ENCODE measurements around the gene SPON1. TPM values are rescaled to one million over a fixed set of nuclear protein-coding genes. Genes with fewer than 3 reads are reported as not detected.
"Not testable (repeated sequence)": the region's sequence is repeated elsewhere in the genome, so short reads cannot be mapped to it uniquely, and the experiment has no call there.

The SPON1 gene
- total RNA-seq, 1 donor, result 10.0 TPM

DNA sequence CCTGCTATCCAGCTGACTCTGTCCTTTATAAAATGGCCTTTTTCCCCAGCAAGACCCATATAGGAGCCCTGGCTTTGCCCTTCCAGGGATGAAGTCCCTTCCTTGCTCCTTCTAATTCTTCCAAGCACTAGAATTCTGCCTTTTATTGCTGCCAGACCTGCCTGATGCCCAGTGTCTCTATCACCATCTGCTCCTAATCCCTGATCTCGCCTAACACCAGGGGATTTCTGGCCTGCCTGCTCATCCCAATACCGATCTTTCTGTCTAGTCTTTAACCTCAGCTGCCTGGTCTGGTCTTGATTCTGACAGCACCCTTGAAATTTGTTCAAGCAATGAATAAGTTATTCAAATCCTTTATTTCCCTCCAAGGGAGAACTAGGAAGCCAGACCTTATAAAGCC lies 150.2 kb downstream of the SPON1 start:
- DNase-seq (ENCODE audit: low read depth in 2 of 3, low spot score in 2 of 3), result no peak

DNA sequence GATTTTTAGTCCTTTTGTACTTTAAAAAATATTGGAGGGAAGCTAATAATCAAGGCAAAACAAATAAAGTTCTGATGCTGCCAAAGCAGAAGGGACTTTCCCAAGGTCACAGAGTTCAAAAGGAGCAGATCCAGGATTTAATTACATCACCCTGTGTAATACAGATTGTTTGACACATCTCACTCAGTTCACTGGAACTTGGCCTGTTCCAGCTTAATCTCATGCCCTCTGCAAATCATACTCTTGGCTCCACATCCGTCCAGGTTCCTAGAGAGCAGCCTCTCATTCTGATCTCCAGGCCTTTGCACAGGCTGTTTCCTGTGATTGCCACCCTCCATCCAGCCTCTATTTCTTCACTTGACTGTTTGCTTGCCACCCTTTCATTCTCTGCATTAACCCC lies 151.7 kb downstream of the SPON1 start:
- DNase-seq (ENCODE audit: low read depth in 2 of 3, low spot score in 2 of 3), result no peak

DNA sequence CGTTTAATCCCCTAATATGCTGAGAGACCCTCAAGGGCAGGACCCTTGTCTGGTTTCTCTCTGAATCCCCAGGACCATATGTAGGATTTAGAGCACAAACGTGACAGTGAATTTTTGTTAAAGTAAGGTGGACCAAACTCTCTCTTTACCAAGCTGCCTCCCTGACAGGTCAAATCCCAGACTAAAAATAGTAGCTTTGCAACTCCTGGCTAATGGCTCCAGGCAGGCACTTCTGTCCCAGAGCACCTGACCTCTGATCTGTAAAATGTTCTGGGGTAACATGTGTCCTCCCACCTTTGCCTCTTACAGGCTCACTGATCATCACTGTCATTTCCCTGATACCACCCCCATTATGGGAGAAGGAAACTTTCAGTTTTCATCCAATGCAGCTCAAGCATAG lies 152.3 kb downstream of the SPON1 start:
- no peak for DNase-seq (ENCODE audit: low read depth in 2 of 3, low spot score in 2 of 3)

DNA sequence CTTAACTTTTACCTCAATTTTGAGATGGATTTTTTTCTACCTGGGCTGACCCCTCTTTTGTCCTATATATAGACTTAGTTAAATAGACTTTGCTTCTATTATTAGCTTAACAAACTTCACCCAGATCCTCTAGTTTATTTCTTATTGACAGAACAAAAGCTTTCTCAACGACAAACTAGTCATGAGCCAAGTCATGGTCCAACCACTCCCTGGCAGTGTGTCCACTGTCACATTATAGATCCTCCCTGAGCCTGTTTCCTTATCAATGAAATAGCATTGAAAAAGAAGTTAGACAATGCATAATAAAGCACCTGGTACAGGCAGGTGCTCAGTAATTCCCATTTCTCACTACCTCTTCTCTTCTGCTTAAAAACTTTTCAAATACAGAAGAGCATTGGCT lies 155.1 kb downstream of the SPON1 start:
- no peak for DNase-seq (ENCODE audit: low read depth in 2 of 3, low spot score in 2 of 3)

DNA sequence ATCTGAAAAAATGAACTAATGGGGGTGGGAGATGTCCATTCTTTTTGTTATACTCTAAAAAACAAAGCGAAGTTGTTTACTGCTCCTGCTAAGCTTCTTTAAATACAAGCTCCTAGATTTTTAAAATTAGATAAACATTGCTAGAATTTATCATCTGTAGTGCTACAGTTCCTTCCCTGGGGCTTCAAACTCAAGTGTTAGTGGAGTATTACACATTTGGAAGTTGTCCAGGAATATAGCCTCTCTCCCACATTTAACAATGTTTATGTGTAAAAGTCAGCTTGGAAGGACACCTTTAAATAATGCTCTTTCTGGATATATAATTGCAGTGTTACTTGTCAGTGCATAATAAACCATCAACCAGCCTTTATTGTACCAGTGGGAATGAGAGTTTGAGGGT lies 155.5 kb downstream of the SPON1 start:
- DNase-seq (ENCODE audit: low read depth in 2 of 3, low spot score in 2 of 3), result no peak

DNA sequence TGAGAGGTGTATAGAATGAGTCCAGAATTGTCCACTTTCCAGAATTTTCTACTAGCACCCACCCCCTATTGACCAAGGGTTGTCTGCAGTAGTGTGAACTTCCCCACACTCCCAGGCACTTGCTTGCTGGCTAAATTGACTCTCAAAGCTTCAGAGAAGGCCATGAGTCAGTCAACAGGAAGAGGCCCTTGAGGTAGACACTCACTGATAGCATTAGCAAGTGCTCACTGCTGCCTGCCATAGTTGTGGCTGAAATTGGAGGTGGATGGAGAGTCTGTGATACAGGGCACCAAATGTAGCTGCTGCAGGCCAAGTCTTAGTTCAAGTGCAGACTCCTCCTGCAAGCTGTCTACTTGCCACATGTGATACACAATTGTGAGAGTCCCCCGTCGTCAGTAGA lies 156.8 kb downstream of the SPON1 start:
- DNase-seq (ENCODE audit: low read depth in 2 of 3, low spot score in 2 of 3), result no peak

DNA sequence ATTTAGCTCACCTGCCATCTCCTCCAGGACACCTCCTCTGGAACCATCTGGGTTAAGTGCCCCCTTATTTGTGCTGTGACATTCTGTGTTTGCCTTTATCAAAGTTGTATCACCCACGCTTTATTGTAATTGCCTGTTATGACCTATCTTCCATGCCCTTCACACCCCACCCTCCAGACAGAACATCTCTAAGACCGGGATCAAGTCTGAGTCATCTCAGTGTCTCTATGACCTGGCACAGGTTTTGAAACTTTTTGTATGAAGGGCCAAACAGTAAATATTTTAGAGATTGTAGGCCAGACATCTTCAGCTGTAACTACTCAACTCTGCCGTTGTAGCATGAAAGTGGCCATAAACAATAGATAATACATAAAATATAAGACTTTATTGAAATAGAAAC lies 161.8 kb downstream of the SPON1 start:
- no peak for DNase-seq (ENCODE audit: low read depth in 2 of 3, low spot score in 2 of 3)

DNA sequence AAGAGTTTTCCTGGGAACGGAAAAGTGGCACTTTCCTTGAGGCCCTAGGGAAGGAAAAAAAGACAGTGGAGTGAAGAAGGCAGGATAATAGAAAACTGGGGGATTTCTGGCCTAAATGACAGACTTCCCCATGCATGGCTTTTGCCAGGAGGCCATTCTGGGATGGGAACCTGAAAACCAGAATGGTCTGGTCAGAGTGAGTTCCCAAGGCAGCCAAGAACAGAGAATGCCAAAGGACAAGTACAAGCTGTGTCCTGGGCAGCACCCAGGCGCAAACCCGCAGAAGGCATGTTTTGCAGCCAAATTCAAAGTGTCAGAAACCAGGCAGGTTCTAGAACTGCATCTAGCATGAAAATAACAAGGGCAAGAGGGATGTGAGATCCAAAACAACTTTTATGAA lies 162.4 kb downstream of the SPON1 start:
- DNase-seq (ENCODE audit: low read depth in 2 of 3, low spot score in 2 of 3), result no peak

DNA sequence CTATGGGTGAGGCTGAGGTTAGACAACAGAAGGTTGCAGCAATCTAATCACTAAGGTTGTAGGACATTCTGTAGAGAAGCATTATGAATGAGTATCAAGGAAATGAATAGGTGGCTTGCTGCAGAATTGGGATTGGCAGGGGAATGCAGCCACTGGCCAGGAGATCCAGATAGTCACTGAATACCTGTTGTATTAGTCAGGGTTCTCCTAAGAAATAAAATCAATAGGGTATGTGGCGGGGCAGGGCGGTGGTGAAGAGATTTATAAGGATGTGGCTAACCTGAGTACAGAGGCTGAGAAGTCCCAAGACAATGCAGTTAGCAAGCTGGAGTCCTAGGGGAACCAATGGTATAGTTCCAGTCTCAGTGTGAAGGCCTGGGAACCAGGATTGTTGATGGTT lies 163.0 kb downstream of the SPON1 start:
- no peak for DNase-seq (ENCODE audit: low read depth in 2 of 3, low spot score in 2 of 3)

DNA sequence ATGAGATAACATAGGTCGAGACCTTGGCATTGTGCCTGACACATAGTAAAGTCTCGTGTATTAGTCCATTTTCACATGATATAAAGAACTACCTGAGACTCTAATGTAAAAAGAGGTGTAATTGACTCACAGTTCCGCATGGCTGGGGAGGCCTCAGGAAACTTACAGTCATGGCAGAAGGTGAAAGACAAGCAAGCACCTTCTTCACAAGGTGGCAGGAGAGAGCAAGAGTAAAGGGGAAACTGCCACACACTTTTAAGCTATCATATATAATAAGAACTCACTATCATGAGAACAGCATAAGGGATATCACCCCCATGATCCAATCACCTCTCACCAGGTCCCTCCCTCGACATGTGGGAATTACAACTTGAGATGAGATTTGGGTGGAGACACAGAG lies 165.2 kb downstream of the SPON1 start:
- no peak for DNase-seq (ENCODE audit: low read depth in 2 of 3, low spot score in 2 of 3)

DNA sequence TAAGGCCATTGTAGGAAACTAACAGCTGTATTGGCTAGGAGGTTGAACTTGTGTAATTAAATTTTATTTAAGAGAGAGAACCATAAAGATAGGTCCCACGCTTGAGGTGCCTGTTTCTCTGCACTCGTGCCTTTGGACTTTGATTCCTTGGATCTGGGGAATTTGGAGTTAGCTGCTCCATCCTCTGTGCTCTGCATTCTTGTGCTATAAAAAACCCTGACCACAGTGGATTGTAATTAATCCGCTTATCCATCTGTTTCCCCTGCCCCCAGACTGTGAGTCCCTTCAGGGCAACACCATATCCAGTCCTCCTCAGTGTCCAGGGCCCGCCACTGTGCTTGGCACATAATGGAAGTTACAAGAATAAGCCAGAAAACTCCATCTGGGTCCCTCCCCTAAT lies 169.8 kb downstream of the SPON1 start:
- DNase-seq (ENCODE audit: low read depth in 2 of 3, low spot score in 2 of 3), result no peak

DNA sequence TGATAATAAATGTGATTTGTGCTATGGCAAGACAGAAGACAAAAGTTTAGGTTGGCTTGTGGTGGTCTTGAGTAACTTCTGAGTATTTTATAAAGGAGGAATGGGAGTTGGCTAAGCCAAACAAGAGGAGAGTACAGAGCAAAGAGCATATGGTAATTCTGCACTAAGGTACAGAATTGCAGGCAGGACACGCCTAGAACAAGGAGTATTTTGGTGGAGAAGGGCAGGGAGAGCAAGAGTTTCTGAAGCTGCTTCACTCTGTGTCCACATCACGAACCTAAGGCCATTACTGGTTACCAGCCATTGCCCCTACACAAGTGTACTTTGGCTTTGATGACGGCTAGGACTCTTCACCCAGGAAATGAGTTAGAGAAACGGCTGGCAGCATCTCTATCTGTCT lies 170.9 kb downstream of the SPON1 start:
- DNase-seq (ENCODE audit: low read depth in 2 of 3, low spot score in 2 of 3), result no peak

DNA sequence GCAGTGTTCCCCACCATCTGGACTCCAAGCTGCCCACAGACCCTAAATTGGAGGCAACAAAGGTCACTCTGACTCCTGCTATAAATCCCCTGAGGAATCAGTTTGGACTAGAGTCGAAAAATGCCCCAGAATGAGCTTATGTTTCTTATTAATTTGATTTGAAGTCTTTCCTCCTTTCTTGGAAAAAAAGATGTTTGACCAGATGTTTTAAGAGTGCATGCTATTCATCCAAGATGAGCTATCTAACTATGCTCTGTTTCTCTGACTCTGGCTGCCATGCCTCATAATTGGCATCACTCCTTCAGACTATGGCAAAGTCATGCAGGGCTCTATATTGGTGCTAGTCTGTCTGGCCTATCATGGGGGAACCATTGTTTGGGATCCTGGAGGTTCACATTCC lies 174.0 kb downstream of the SPON1 start:
- DNase-seq (ENCODE audit: low read depth in 2 of 3, low spot score in 2 of 3), result no peak

DNA sequence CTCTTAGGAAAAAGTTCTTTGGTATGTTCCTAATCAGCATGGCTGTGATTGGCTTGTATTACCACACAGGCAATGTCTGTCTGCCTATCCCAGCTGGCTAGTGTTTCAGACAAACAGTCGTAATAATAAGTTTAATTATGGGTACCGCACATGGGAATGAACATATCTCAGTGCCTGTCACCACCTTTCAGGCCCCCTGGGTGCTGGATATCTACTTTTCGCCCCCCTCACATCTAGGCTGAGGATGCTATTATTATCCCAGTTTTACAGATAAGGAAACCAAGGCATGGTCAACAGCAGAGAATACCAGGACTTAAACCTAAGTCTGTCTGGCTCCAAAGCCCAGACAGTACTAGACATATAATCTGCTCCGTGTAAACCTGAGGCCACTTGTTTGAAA lies 174.8 kb downstream of the SPON1 start:
- no peak for DNase-seq (ENCODE audit: low read depth in 2 of 3, low spot score in 2 of 3)

DNA sequence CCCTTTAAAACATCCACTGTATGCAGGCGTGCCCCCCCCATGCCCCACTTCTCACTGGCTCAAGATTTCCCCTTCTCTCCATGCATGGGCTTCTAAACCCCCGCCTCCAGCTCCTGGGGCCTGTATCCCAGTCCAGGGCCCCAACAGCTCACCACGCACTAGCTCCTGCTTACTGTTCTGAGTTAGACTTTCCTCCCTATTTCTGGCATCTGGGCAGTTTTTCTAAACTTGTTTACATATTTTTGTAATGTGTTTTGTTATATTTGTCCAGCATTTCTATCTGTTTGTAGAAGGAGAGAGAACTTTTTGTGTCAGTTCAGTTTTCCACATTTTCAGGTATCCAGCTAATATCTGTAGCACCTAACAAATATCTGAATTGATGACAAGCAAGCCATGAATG lies 178.5 kb downstream of the SPON1 start:
- no peak for DNase-seq (ENCODE audit: low read depth in 2 of 3, low spot score in 2 of 3)

DNA sequence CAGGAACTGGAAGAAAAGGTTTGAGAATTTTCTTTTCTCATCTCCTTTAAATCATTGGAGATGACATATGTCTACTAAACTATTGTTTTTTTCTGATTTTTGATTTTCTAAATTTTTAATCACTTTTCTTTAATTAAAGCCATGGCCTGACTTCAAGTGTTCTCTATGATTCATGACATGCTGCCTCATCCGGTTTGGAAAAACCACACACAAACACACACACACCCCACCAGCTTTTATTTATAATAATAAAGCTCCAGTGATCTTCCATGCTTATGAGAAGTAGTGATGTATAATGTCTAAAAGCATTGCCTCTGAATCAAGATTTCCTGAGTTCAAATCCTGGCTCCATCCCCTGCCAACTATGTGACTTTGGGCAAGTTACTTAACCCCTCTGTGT lies 179.2 kb downstream of the SPON1 start:
- DNase-seq (ENCODE audit: low read depth in 2 of 3, low spot score in 2 of 3), result no peak

DNA sequence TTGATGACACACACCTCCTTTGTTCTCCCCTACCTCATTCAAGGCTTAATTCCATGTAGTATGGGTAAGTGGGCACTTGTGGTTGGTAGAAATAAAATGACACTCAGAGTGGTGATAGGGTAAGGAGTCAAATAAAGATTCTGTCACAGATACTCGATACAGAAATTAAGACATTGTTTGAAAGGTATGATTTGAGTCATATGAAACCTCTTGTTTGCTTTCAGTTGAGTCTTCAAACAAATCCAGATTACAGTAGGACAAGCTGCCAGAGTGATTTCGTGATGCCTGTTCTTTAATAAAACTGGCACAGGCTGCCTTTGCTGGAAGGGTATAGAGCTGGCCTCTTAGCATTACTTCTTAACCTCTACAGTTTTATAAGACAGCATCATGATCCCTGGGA lies 182.4 kb downstream of the SPON1 start:
- no peak for DNase-seq (ENCODE audit: low read depth in 2 of 3, low spot score in 2 of 3)

DNA sequence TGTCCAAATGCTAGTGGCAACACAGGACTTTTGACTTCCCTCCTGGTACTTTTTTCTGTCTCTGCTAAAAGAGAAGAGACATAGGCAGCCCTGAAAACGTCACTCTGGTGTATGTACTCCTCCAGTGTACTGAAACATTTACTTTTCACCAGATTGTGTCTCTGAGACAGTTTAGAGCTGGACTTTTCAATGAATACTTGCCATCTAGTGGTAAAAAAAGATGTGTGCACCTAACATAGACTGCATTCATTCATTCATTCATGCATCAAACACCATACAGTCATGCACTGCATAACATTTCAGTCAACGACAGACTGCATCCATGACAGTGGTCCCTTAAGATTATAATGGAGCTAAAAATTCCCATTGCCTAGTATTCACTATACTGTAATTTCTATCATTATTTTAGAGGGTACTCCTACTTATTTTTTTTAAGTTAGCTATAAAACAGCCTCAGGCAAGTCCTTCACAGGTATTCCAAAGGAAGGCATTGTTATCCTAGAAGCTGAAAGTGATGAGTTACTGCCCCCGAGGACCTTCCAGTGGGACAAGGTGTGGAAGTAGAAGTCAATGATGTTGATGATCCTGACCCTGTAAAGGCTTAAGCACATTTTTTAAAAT lies 186.2 kb downstream of the SPON1 start:
- peak in 2 of 3 donors; percentile 32 to 70 for DNase-seq (ENCODE audit: low read depth in 2 of 3, low spot score in 2 of 3)

DNA sequence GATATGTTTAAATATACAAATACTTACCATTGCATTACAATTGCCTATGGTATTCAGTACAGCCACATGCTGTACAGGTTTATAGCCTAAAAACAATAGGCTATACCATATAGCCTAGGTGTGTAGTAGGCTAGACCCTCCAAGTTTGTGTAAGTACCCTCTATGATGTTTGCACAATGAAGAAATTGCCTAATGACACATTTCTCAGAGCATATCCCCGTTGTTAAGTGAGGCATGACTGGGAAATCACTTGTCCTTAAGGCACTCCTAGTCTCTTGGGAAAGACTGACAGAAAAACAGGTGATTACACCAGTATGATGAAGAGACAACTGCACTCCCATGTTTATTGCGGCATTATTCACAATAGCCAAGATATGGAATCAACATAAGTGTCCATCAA lies 187.2 kb downstream of the SPON1 start:
- DNase-seq (ENCODE audit: low read depth in 2 of 3, low spot score in 2 of 3), result no peak

DNA sequence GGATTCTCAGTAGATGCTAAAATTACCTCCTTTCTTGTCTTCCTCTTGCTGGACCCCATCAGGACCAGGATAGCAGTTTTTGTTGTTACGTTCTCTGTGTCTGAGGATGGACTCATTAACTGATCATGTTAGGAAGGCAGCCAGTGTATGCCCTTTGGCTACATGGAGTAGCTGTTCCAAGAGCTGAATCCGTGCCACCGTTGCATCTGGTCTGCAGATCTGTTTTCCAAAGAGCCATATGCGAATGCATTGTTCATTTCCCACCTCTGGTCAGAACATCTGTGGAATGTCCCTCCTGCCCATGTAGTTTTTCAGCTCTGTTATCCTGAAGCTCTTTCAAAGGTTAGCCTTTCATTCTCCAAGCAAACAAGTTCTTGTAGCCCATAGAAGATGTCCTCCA lies 188.4 kb downstream of the SPON1 start:
- DNase-seq (ENCODE audit: low read depth in 2 of 3, low spot score in 2 of 3), result no peak

DNA sequence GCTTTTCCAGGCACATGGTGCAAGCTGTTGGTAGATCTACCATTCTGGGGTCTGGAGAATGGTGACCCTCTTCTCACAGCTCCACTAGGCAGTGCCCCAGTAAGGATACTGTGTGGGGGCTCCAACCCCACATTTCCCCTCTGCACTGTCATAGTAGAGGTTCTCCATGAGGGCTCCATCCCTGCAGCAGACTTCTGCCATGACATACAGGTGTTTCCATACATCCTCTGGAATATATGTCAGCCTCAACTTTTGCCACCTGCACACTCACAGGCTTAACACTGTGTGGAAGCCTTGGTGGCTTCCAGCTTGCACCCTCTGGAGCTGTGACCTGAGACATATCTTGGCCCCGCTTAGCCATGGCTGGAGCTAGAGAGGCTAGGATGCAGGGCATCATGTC lies 191.6 kb downstream of the SPON1 start:
- not testable (repeated sequence) for DNase-seq (ENCODE audit: low read depth in 2 of 3, low spot score in 2 of 3)

DNA sequence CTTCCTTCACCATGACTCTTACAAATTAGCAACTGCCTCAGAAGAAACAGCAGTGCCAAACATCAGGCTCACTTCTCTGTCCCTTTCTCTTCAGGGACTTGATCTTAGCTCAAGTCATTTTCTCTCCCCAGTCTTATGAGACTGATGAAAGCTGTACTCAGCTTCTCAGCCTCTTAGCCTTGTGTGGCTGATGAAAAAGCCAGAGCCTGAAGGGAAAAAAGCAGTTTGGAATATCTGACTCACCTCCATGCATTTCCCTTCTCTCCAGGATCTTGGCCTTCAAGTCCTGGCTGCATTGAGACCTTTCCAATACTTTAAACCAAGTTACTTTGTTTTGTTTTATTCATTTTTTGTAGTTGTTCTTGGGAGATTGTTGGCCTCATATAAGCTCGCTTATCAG lies 195.9 kb downstream of the SPON1 start:
- no peak for DNase-seq (ENCODE audit: low read depth in 2 of 3, low spot score in 2 of 3)

DNA sequence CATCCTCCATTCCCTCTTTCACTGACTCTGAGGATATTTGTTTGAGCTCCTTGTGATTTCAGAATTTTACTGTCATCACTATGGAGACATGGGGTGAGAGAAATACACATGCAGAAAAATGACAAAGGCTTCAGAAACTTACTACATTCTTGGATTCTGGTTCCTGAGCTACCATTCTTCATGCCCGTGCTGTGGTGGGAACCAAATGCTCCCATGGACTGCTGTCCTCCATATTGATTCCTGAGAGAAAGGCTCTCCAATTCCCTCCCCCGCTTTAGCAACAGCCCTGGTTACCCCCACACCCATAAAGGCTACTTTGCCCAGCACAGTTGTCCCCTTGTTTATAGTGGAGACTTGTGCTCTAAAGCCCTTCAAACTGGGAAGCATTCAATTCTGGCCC lies 201.1 kb downstream of the SPON1 start:
- no peak for DNase-seq (ENCODE audit: low read depth in 2 of 3, low spot score in 2 of 3)
